ENCODE data around the gene MAGEA1.

The MAGEA1 gene

DNA sequence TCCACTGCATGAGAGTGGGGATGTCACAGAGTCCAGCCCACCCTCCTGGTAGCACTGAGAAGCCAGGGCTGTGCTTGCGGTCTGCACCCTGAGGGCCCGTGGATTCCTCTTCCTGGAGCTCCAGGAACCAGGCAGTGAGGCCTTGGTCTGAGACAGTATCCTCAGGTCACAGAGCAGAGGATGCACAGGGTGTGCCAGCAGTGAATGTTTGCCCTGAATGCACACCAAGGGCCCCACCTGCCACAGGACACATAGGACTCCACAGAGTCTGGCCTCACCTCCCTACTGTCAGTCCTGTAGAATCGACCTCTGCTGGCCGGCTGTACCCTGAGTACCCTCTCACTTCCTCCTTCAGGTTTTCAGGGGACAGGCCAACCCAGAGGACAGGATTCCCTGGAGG lies 2.7 kb downstream of the MAGEA1 start:
- Histone ChIP-seq H4K20me1 (peaks cover 0 to 13% (median 0%) of the 10 kb centered on the region in 11 experiments; a peak in 5 of 22 replicates), H3K36me3 (no peaks in the 10 kb centered on the region), H3K9ac (no peak overlapping the region), H3K4me2 (no peak overlapping the region), H3K27ac (no peak overlapping the region), H3K27me3 (peaks cover 60 to 82% (median 78%) of the 10 kb centered on the region in 11 experiments), H3K9me3 (replicated peaks in 1 of 11) (peaks cover 0 to 7% (median 0%) of the 10 kb centered on the region in 11 experiments; a peak in 3 of 22 replicates), H3K4me1 (no peaks in the 10 kb centered on the region), H3K4me3 (no peak overlapping the region)
- no peak for TF ChIP-seq Cebpa-rat (IDR thresholded peaks at IDR 0.05)

DNA sequence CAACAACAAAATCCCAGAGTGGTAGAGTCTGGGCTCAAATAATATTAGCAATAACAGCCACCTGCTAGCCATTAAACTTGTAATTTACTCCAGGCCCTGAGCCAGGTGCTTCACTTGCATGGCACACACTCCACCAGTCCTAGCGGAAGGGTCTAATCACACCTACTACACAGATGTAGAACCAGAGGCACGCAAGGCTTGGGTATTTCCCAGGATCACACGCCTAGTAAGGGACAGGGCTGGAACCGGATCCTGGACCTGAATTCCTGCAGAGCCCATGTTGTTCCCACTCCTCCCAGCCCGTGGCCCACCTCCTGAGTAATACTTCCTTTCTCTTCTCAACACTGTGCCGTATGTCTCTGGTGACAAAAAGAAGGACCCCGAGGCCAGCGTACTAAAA lies 5.7 kb downstream of the MAGEA1 start:
- no peak overlapping the region for H3K4me2 ChIP-seq
- H4K20me1 ChIP-seq: peaks cover 0 to 13% (median 0%) of the 10 kb centered on the region in 11 experiments; a peak in 5 of 22 replicates
- peaks cover 75 to 98% (median 92%) of the 10 kb centered on the region in 11 experiments for H3K27me3 ChIP-seq
- peaks cover 0 to 5% (median 0%) of the 10 kb centered on the region in 11 experiments; a peak in 3 of 22 replicates for H3K9me3 ChIP-seq (replicated peaks in 1 of 11)
- H3K9ac ChIP-seq: no peak overlapping the region
- H3K27ac ChIP-seq: no peak overlapping the region
- no peaks in the 10 kb centered on the region for H3K36me3 ChIP-seq
- TF ChIP-seq Cebpa-rat (IDR thresholded peaks at IDR 0.05): no peak
- no peaks in the 10 kb centered on the region for H3K4me1 ChIP-seq
- H3K4me3 ChIP-seq: no peak overlapping the region

DNA sequence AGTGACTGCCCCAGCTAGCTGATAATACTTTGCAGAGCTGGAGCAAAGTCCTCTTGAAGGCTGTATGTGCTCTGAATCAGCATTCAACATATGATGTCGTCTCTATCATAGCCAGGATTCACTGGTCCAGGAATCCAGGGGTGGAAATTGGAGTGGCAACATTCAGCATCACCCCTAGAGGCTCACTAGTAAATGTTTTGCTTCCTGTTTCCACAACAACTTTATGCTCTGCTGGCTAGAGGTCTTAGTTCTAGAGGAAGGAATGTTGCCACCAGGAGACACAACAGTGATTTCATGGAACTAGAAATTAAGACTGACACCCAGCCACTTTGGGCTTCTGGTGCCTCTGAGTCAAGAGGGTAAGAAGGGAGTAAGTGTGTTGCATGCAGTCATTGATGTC lies 11.3 kb downstream of the MAGEA1 start:
- Histone ChIP-seq H3K9me3 (replicated peaks in 1 of 11) (peaks cover 0 to 12% (median 0%) of the 10 kb centered on the region in 11 experiments; a peak in 3 of 22 replicates), H3K4me1 (no peaks in the 10 kb centered on the region), H3K27ac (no peak overlapping the region), H3K9ac (no peak overlapping the region), H3K27me3 (peaks cover 88 to 100% (median 99%) of the 10 kb centered on the region in 11 experiments), H3K4me3 (no peak overlapping the region), H3K36me3 (no peaks in the 10 kb centered on the region), H4K20me1 (peaks cover 0 to under 1% (median 0%) of the 10 kb centered on the region in 11 experiments; a peak in 2 of 22 replicates), H3K4me2 (no peak overlapping the region)
- no peak for TF ChIP-seq Cebpa-rat (IDR thresholded peaks at IDR 0.05)

DNA sequence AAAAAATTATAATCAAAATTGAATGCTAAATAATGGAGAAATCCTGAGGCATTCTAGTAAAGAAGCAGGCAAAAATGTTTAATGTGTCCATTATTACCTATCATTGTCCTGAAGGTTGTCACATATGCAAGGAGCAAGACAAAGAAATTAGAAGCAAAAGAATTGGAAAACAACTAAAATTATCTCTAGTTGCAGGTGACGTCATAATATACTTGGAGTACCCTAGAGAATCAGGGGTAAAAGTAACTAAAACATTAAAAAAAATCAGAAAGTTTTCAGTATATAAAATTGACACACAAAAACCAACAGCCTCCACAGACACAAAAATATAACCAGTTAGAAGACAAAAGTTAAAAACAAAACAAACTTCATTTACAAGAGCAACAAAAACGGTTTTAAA lies 21.4 kb downstream of the MAGEA1 start:
- Histone ChIP-seq H3K9ac (no peak overlapping the region), H3K27ac (no peak overlapping the region), H3K4me1 (no peaks in the 10 kb centered on the region), H3K4me2 (no peak overlapping the region), H3K4me3 (no peak overlapping the region), H3K27me3 (peaks cover 92 to 100% (median 99%) of the 10 kb centered on the region in 11 experiments), H4K20me1 (no peaks in the 10 kb centered on the region; a peak in 1 of 22 replicates), H3K9me3 (replicated peaks in 1 of 11) (peaks cover 14 to 40% (median 20%) of the 10 kb centered on the region in 11 experiments), H3K36me3 (no peaks in the 10 kb centered on the region)
- TF ChIP-seq Cebpa-rat (IDR thresholded peaks at IDR 0.05): no peak

DNA sequence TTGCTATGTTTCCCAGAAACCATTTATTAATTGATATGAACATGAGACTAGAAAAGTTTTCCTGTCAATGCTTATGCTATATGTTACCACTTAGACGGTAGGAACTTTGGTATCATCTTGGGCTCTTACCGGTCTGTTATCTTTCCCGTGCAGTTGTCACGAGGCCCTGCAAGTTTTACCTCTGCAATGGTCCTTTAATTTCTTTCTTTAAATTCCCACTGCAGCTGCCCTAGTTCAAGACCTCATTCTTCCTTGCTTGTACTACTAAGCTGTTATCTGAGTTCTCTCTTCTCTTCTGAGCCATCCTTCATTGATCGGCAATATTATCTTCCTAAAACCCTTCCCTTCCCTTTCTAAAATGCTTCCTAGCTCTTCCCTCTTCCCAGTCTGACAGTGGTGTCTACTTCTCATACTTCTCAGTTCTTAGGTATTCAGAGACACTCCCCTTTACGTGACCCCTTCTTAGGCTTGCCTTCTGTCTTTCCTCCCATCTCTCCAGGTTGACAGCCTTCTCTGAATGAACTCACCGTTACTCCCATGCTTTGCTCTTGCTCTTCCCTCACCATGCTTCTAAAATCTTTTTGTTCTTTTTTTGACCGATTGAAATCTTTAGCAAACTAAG lies 27.5 kb downstream of the MAGEA1 start:
- H3K4me2 ChIP-seq: no peak overlapping the region
- H3K36me3 ChIP-seq: no peaks in the 10 kb centered on the region
- no peaks in the 10 kb centered on the region for H4K20me1 ChIP-seq
- no peaks in the 10 kb centered on the region for H3K4me1 ChIP-seq
- H3K4me3 ChIP-seq: no peak overlapping the region
- no peak for TF ChIP-seq Cebpa-rat (IDR thresholded peaks at IDR 0.05)
- H3K27me3 ChIP-seq: peaks cover 86 to 100% (median 98%) of the 10 kb centered on the region in 11 experiments
- H3K9ac ChIP-seq: no peak overlapping the region
- no peak overlapping the region for H3K27ac ChIP-seq
- peaks cover 8 to 46% (median 15%) of the 10 kb centered on the region in 11 experiments for H3K9me3 ChIP-seq (replicated peaks in 1 of 11)

DNA sequence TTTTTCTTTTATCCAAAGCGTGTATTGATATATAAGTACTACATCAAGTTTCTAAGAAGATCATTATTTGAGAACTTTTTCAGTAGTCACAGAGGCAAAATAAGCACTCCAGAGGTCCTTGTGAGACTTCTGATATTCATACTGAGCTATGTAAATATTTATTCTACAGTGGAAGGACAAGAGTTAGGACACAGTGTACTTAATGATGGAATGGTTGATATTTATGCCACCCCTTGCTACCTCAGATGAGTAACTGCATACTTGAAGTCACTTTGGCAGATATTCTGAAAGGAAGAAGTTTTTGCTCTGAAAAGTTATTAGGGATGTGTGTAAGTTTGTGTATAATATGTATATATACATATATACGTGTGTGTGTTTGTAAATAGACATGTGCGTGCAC lies 30.3 kb downstream of the MAGEA1 start:
- Histone ChIP-seq H3K9ac (no peak overlapping the region), H3K27ac (no peak overlapping the region), H4K20me1 (no peaks in the 10 kb centered on the region), H3K4me3 (no peak overlapping the region), H3K36me3 (no peaks in the 10 kb centered on the region), H3K4me2 (no peak overlapping the region), H3K4me1 (no peaks in the 10 kb centered on the region), H3K9me3 (replicated peaks in 1 of 11) (peaks cover 26 to 62% (median 33%) of the 10 kb centered on the region in 11 experiments), H3K27me3 (peaks cover 70 to 97% (median 93%) of the 10 kb centered on the region in 11 experiments)
- no peak for TF ChIP-seq Cebpa-rat (IDR thresholded peaks at IDR 0.05)

DNA sequence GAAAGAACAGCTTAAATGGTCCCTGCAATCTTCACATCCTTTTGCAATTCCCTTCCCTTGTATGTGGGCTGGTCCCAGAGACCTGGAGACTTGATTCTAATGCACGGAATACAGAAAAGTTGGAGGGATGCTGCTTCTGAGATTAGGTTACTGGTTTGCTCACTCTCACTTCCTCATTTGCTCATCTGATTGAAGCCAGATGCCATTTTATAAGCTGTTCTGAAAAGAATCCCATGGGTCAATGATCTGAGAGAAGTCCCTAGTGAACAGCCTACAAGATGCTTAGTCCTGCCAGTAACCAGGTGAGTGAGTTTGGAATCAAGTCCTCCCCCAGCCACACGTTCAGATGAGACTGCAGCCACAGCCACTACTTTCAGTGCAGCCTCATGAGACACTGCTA lies 35.9 kb downstream of the MAGEA1 start:
- H3K36me3 ChIP-seq: no peaks in the 10 kb centered on the region
- peaks cover 26 to 42% (median 32%) of the 10 kb centered on the region in 11 experiments for H3K9me3 ChIP-seq (replicated peaks in 1 of 11)
- no peak for TF ChIP-seq Cebpa-rat (IDR thresholded peaks at IDR 0.05)
- no peak overlapping the region for H3K9ac ChIP-seq
- H3K27ac ChIP-seq: no peak overlapping the region
- no peak overlapping the region for H3K4me3 ChIP-seq
- peaks cover 0 to 9% (median 0%) of the 10 kb centered on the region in 10 experiments; a peak in 4 of 20 replicates for H3K4me1 ChIP-seq
- no peak overlapping the region; a peak in 1 of 22 replicates for H3K4me2 ChIP-seq
- peaks cover 75 to 96% (median 92%) of the 10 kb centered on the region in 11 experiments for H3K27me3 ChIP-seq
- H4K20me1 ChIP-seq: peaks cover 0 to 3% (median 0%) of the 10 kb centered on the region in 11 experiments; a peak in 2 of 22 replicates

DNA sequence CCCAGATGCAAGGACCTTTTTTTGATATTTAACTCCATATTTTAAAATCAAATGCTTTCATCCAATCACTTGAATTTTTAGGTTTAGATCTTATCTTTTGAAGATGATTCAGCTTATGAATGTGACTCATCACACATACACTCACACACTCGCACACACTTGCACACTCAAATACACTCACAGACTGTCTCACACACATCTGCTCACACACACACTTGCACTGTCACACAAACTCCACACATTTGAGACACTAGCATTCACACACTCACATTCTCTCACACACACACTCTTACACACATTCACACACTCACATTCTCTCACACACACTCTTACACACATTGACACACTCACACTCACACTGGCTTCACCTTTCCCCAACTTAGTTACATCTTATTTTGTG lies 37.8 kb downstream of the MAGEA1 start:
- Histone ChIP-seq H3K36me3 (no peaks in the 10 kb centered on the region), H3K4me1 (peaks cover 0 to 9% (median 0%) of the 10 kb centered on the region in 10 experiments; a peak in 4 of 20 replicates), H3K27me3 (peaks cover 85 to 97% (median 94%) of the 10 kb centered on the region in 11 experiments), H3K9me3 (replicated peaks in 1 of 11) (peaks cover 12 to 22% (median 14%) of the 10 kb centered on the region in 11 experiments), H3K27ac (no peak overlapping the region), H3K9ac (no peak overlapping the region), H3K4me3 (no peak overlapping the region), H3K4me2 (no peak overlapping the region), H4K20me1 (peaks cover 0 to 3% (median 0%) of the 10 kb centered on the region in 11 experiments; a peak in 3 of 22 replicates)
- no peak for TF ChIP-seq Cebpa-rat (IDR thresholded peaks at IDR 0.05)

DNA sequence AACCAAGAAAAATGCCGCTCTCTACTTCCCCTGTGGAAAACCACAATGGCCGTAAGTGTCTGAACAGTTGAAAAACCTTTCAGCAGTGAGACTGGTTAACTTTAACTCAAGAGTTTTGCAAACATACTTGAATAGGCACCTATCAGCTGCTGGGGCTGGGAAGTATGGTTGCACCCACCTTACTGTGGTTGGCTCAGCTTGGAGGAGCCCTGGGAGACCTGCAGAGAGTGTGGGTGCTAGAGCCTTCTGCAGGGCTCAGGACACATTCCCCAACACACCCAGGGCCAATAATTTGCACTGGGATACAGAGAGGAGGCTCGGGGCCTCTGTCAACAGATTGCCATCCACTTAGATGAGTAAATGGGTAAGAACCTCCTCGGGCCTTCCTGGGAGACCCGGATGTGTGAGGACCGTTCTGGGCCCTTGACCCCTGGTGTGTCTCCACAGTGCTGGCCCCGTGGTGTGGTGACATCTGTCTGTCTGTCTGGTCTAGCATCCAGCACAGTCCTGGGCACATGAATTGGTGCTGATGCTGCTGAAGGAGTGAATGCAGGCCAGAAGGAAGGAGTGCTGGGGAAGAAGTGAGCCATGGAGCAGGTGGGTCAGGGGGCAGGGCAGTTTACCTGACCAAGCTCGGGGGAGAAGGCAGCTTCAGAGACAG lies 46.5 kb downstream of the MAGEA1 start:
- 0 out of 22 replicates have a peak, but pooled peaks cover 0 to 11% (median 0%) of the 10 kb centered on the region in 11 experiments for H3K9me3 ChIP-seq (replicated peaks in 1 of 11)
- H3K4me1 ChIP-seq: no peaks in the 10 kb centered on the region
- no peak overlapping the region for H3K27ac ChIP-seq
- H3K27me3 ChIP-seq: peaks cover 94 to 100% (median 98%) of the 10 kb centered on the region in 11 experiments
- TF ChIP-seq Cebpa-rat (IDR thresholded peaks at IDR 0.05): no peak
- H3K36me3 ChIP-seq: no peaks in the 10 kb centered on the region
- no peak overlapping the region for H3K4me3 ChIP-seq
- H3K4me2 ChIP-seq: no peak overlapping the region
- H4K20me1 ChIP-seq: peaks cover 0 to 4% (median 0%) of the 10 kb centered on the region in 11 experiments; a peak in 2 of 22 replicates
- no peak overlapping the region for H3K9ac ChIP-seq

Data from BLaER1 treated with 17β-estradiol and CSF1 and Interleukin-3, amounts not matched to agents 10 nM and 100 nM (cell line).